Ishikawa (cell line): Measurements from ENCODE around the gene DENND11.

Source experiments
- CEBPB ChIP-seq: IDR thresholded peaks from 2 replicates; pipeline ENCODE4 v1.6.1; 2012
- CREB1 ChIP-seq: IDR thresholded peaks from 2 replicates; pipeline ENCODE4 v1.6.1; 2012; ENCODE audit warnings: low read depth
- EGR1 ChIP-seq: IDR thresholded peaks from 2 replicates; pipeline ENCODE4 v1.6.1; 2012
- EP300 ChIP-seq: IDR thresholded peaks from 2 replicates; pipeline ENCODE4 v1.6.1; 2012; ENCODE audit warnings: borderline replicate concordance
- FOXM1 ChIP-seq: IDR thresholded peaks from 2 replicates; pipeline ENCODE4 v1.6.1; 2012; ENCODE audit warnings: low read depth, borderline replicate concordance
- MAX ChIP-seq: IDR thresholded peaks from 2 replicates; pipeline ENCODE4 v1.6.1; 2012
- NFIC ChIP-seq: IDR thresholded peaks from 2 replicates; pipeline ENCODE4 v1.6.1; 2012
- RAD21 ChIP-seq: IDR thresholded peaks from 2 replicates; pipeline ENCODE4 v1.6.1; 2012; ENCODE audit warnings: low read depth
- REST ChIP-seq: IDR thresholded peaks from 2 replicates; pipeline ENCODE4 v1.6.1; 2012; ENCODE audit warnings: low read depth, mild to moderate bottlenecking
- TCF12 ChIP-seq: IDR thresholded peaks from 2 replicates; pipeline ENCODE4 v1.6.1; 2012; ENCODE audit warnings: low read depth
- TEAD4 ChIP-seq: IDR thresholded peaks from 2 replicates; pipeline ENCODE4 v1.6.1; 2012
- USF1 ChIP-seq: IDR thresholded peaks from 2 replicates; pipeline ENCODE4 v1.6.1; 2012
- YY1 ChIP-seq: IDR thresholded peaks from 2 replicates; pipeline ENCODE4 v1.6.1; 2012; ENCODE audit warnings: low read depth
- ZBTB7A ChIP-seq: IDR thresholded peaks from 2 replicates; pipeline ENCODE4 v1.6.1; 2012; ENCODE audit warnings: low read depth

DENND11 gene

GRCh38 chr7:141699860-141700259, 2.1 kb downstream of the DENND11 start:
- TF ChIP-seq NFIC (no peak), CEBPB (no peak), EP300 (no peak)

GRCh38 chr7:141698247-141699015, 3.5 kb downstream of the DENND11 start:
- peak; percentile 53 for TF ChIP-seq NFIC
- TF ChIP-seq TCF12, result no peak

GRCh38 chr7:141697211-141697871, 4.6 kb downstream of the DENND11 start:
- TF ChIP-seq ZBTB7A, result no peak
- no peak for TF ChIP-seq TCF12
- no peak for TF ChIP-seq REST
- no peak for TF ChIP-seq CREB1
- TF ChIP-seq YY1, result no peak
- TF ChIP-seq FOXM1, result no peak
- no peak for TF ChIP-seq EP300
- no peak for TF ChIP-seq TEAD4
- TF ChIP-seq RAD21, result no peak

- no peak for TF ChIP-seq RAD21
- TF ChIP-seq USF1, result no peak
- no peak for TF ChIP-seq CEBPB
- TF ChIP-seq EGR1, result no peak
- no peak for TF ChIP-seq FOXM1
- no peak for TF ChIP-seq REST
- no peak for TF ChIP-seq ZBTB7A
- TF ChIP-seq MAX, result no peak
Observed at GRCh38 chr7:141696348-141696747, 5.6 kb downstream of the DENND11 start.

- no peak for TF ChIP-seq YY1
- no peak for TF ChIP-seq REST
Observed at GRCh38 chr7:141695803-141696289, 6.1 kb downstream of the DENND11 start.

- no peak for TF ChIP-seq REST
- TF ChIP-seq CEBPB, result 0 out of 2 replicates have a peak, but pooled peaks have one; percentile 15
- TF ChIP-seq TEAD4, result no peak
- no peak for TF ChIP-seq ZBTB7A
- no peak for TF ChIP-seq FOXM1
Observed at GRCh38 chr7:141693082-141693481, 8.9 kb downstream of the DENND11 start.
